HFFc6 (cell line): ENCODE results near the gene CRISP3. TPM values are rescaled to one million over a fixed set of nuclear protein-coding genes. Genes with fewer than 3 reads are reported as not detected.
"Not testable (repeated sequence)": the region's sequence is repeated elsewhere in the genome, so short reads cannot be mapped to it uniquely, and the experiment has no call there.

Experiments used
- DNase-seq: peaks from one replicate; pipeline ENCODE4 v3.0.0-alpha.2; 2018
- H3K27ac Mint-ChIP-seq: 2 replicates; pipeline ENCODE4 v1.8.0; 2020; ENCODE audit warnings: mild to moderate bottlenecking, mixed read lengths
- H3K27me3 Mint-ChIP-seq: 2 replicates; pipeline ENCODE4 v1.8.0; 2021; ENCODE audit warnings: mild to moderate bottlenecking, moderate library complexity, mixed read lengths; ENCODE audit not compliant: insufficient read depth
- H3K36me3 Mint-ChIP-seq: 2 replicates; pipeline ENCODE4 v1.8.0; 2021; ENCODE audit warnings: low read depth, mixed read lengths
- H3K4me1 Mint-ChIP-seq: 2 replicates; pipeline ENCODE4 v1.8.0; 2020; ENCODE audit warnings: low read depth, mixed read lengths
- H3K4me3 Mint-ChIP-seq: 2 replicates; pipeline ENCODE4 v1.8.0; 2020; ENCODE audit warnings: mild to moderate bottlenecking, moderate library complexity, mixed read lengths
- H3K9me3 Mint-ChIP-seq: 2 replicates; pipeline ENCODE4 v1.8.0; 2020; ENCODE audit warnings: mild to moderate bottlenecking, mixed read lengths
- total RNA-seq, 6 experiments: library from RNA; stranded (reverse); fragmentation: NEBNext Ultra II Directional; extraction: Animal tissue kit (Norgen Biotek cat#: 25700); gene quantifications; 2 replicates in 1 of 6; 3 replicates in 5 of 6; pipeline ENCODE4 v1.2.3, GENCODE V29; 2021
- TF ChIP-seq, protein P1 (sequence below): fragments of 200-600 bp; sonication (generic); IDR thresholded peaks from 2 replicates; pipeline ENCODE4 v1.5.0; 2021; ENCODE audit warnings: antibody characterized with exemption, mild to moderate bottlenecking

Gene CRISP3
- total RNA-seq, 6 experiments from 2014 or later: not detected

DNA sequence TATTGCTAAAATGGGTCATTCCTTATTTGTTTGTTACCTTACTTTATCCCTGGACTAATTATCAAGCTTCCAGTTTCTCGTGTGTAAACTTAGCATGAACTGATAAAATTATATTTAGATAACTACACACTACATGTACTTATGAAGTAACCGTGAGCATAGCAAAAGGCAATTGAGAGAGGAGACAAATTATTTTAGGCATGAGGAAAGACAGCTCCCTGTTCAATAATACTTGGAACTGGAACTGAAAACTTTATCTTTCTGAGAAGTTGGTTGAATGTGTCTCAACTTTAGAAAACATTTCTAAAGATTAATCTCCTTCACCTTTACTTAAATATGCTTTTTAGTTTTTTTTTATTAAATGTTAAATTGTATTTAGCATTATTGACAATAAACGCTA is 11.4 kb downstream of the CRISP3 start:
- Mint-ChIP-seq H3K36me3 (no peaks in the 10 kb centered on the region), H3K4me3 (no peak overlapping the region), H3K9me3 (peaks cover 24% of the 10 kb centered on the region), H3K27me3 (no peaks in the 10 kb centered on the region), H3K4me1 (no peaks in the 10 kb centered on the region), H3K27ac (no peak overlapping the region)
- TF ChIP-seq, protein P1, sequence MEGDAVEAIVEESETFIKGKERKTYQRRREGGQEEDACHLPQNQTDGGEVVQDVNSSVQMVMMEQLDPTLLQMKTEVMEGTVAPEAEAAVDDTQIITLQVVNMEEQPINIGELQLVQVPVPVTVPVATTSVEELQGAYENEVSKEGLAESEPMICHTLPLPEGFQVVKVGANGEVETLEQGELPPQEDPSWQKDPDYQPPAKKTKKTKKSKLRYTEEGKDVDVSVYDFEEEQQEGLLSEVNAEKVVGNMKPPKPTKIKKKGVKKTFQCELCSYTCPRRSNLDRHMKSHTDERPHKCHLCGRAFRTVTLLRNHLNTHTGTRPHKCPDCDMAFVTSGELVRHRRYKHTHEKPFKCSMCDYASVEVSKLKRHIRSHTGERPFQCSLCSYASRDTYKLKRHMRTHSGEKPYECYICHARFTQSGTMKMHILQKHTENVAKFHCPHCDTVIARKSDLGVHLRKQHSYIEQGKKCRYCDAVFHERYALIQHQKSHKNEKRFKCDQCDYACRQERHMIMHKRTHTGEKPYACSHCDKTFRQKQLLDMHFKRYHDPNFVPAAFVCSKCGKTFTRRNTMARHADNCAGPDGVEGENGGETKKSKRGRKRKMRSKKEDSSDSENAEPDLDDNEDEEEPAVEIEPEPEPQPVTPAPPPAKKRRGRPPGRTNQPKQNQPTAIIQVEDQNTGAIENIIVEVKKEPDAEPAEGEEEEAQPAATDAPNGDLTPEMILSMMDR: no peak
- no peak for DNase-seq

DNA sequence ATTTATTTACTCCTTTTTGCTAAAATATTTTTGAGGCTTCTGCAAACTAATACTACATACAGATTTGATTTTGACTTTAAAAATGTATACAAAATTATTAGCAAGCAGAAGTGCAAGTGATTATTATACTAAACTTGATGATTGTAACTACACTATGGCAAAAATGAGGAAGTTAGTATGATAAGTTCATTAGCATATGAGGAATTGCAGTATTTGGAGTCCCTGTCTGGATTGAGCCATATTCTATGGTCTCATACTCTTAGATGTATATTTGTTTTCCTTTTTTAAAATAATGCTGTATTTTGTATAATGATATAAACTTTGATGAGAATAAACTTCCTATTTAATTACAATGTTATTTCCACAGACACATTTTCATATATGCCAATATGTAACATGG is 13.9 kb downstream of the CRISP3 start:
- Mint-ChIP-seq H3K27me3 (no peaks in the 10 kb centered on the region), H3K9me3 (peaks cover 30% of the 10 kb centered on the region), H3K4me3 (no peak overlapping the region), H3K27ac (no peak overlapping the region), H3K4me1 (no peaks in the 10 kb centered on the region), H3K36me3 (no peaks in the 10 kb centered on the region)
- no peak for DNase-seq
- TF ChIP-seq, protein P1: no peak

DNA sequence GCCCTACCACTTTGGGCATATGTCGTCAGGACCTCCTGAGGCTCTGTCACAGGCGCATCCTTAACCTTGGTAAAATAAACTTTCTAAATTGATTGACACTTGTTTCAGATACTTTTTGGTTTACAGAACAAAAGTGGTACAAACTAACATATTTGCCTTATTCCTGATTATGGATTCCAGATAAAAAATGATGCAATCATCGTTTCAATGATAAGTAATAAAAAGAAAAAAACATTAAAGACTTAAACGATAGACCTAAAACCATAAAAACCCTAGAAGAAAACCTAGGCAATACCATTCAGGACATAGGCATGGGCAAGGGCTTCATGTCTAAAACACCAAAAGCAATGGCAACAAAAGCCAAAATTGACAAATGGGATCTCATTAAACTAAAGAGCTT is 20.3 kb downstream of the CRISP3 start:
- H3K9me3 Mint-ChIP-seq: peaks cover 28% of the 10 kb centered on the region
- not testable (repeated sequence) for H3K4me3 Mint-ChIP-seq, H3K4me1 Mint-ChIP-seq

DNA sequence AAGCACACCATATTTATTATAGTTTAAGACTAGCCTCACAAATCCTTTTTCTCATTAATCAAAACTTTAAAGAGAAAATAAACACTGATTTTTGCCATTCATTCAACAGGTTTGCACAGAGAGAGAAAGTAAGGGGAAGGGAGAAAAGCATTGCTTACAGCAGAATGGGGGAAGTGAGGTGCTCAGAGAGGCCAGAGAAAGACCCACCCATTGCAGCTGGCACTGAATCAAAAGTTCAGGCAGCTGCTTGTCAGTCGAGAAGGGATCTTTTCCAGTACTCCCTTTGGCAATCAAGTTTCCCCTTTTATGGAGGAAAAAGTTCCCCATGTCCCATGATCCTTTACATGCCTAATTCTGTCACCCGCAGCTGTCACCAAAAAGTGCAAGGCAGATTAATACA is 22.9 kb downstream of the CRISP3 start:
- no peak overlapping the region for H3K27ac Mint-ChIP-seq
- H3K9me3 Mint-ChIP-seq: peaks cover 34% of the 10 kb centered on the region
- H3K4me1 Mint-ChIP-seq: no peaks in the 10 kb centered on the region
- H3K4me3 Mint-ChIP-seq: no peak overlapping the region
- H3K36me3 Mint-ChIP-seq: no peaks in the 10 kb centered on the region
- TF ChIP-seq, protein P1: no peak
- no peaks in the 10 kb centered on the region for H3K27me3 Mint-ChIP-seq
- DNase-seq: no peak

More for the DNA sequence above, 20.3 kb downstream of the CRISP3 start:
- not testable (repeated sequence) for H3K27me3 Mint-ChIP-seq, H3K36me3 Mint-ChIP-seq, DNase-seq, H3K27ac Mint-ChIP-seq

DNA sequence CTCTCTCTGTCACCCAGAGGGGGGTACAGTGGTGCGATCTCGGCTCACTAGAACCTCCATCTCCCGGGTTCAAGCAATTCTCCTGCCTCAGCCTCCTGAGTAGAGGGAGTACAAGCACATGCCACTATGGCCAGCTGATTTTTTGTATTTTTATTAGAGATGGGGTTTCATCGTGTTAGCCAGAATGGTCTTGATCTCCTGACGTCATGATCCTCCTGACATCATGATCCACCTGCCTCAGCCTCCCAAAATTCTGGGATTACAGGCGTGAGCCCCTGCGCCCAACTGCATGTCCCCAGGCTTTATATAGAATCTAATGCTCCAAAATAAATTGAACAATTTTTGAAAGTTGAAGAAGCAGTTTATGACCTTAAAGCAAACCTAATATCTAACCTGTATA is 23.8 kb downstream of the CRISP3 start:
- TF ChIP-seq, protein P1: no peak
- Mint-ChIP-seq H3K4me3 (no peak overlapping the region), H3K36me3 (no peaks in the 10 kb centered on the region), H3K27ac (no peak overlapping the region), H3K9me3 (peaks cover 28% of the 10 kb centered on the region), H3K4me1 (no peaks in the 10 kb centered on the region), H3K27me3 (no peaks in the 10 kb centered on the region)
- DNase-seq: no peak

DNA sequence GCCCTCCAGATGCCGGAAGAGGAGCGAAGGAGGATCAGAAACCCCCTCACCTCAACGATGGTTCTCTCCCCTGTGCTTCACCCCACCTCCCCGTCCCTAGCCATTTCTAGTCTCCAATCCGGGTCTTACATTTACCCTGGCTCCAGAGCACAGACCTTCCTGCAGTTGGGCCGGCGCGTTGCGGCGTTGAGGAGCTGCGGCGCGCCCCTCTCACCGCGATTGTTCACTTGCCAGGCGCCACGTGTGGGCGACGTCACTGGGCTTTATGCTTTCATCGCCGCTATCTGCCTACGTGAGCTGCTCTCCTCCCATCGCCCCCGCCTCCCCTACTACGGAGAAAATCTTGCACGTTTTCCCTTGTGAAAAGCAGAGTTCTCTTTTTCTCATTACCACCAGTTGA is 30.8 kb downstream of the CRISP3 start, which contains the start of gene CRISP2:
Gene CRISP2, minus strand, starts transcription at position 198 of the 400 bp plus-strand sequence. CDS start 4,347 bp downstream, outside the sequence.
- Mint-ChIP-seq H3K27ac (no peak within 1 kb of the TSS), H3K36me3 (0 out of 2 replicates have a peak, but pooled peaks cover 5% of the 10 kb centered on the region), H3K4me1 (no peaks in the 10 kb centered on the region), H3K27me3 (no peaks in the 10 kb centered on the region), H3K9me3 (peaks cover 39% of the 10 kb centered on the region), H3K4me3 (no peak within 1 kb of the TSS)
- TF ChIP-seq, protein P1: no peak
- no peak for DNase-seq
